Measurements from ENCODE around the gene PMEPA1.
A peak's percentile ranks its signal among the peaks of the same experiment; 100 is the strongest.

PMEPA1 gene

GRCh38 chr20:57736738-57737347 is 27.0 kb upstream of the PMEPA1 start:
- no peak for DNase-seq (ENCODE audit: low read depth)

- no peak for DNase-seq (ENCODE audit: low read depth)
Measured at GRCh38 chr20:57735831-57736737, 26.3 kb upstream of the PMEPA1 start.

GRCh38 chr20:57734754-57735153 is 24.9 kb upstream of the PMEPA1 start:
- no peak for DNase-seq (ENCODE audit: low read depth)

DNA sequence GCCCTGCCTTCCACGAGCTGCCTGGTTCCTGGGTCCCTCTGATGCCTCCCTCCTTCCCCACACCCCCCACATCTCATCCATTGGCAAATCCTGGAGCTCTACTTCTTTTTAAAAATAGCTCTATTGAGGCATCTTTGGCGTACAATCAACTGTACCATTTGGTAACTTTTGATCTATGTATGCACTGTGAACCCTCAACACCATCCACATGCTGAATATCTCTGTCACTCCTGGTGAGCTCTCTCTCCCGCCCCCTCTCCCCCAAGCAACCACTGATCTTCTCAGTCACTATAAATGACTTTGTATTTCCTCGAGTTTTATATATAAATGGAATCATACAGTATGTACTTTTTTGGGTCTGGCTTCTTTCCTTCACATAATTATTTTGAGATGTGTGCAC is 22.4 kb upstream of the PMEPA1 start:
- no peak for DNase-seq (ENCODE audit: low read depth)

DNA sequence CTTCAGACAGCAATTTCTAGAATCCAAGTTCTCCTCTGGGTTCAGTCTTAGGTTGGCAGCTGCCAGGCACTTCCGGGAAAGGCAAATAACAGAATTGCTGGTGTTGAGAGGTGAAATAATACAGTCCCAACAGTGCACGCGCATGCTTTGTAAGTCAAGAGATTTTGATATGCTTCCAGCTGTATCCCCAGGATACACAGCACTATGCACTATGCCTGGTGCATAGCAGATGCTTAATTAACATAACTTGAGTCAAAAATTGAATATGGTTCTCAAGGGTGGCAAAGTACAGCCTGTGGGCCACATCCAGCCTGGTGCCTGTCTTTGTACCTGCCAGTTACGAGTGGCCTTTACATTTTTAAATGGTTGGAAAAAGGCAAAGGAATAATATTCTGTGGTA is 18.9 kb upstream of the PMEPA1 start:
- no peak for DNase-seq (ENCODE audit: low read depth)

- no peak for DNase-seq (ENCODE audit: low read depth)
Measured at GRCh38 chr20:57727863-57728262, 18.0 kb upstream of the PMEPA1 start.

- DNase-seq (ENCODE audit: low read depth) = no peak
Measured at GRCh38 chr20:57725636-57726035, 15.8 kb upstream of the PMEPA1 start.

DNA sequence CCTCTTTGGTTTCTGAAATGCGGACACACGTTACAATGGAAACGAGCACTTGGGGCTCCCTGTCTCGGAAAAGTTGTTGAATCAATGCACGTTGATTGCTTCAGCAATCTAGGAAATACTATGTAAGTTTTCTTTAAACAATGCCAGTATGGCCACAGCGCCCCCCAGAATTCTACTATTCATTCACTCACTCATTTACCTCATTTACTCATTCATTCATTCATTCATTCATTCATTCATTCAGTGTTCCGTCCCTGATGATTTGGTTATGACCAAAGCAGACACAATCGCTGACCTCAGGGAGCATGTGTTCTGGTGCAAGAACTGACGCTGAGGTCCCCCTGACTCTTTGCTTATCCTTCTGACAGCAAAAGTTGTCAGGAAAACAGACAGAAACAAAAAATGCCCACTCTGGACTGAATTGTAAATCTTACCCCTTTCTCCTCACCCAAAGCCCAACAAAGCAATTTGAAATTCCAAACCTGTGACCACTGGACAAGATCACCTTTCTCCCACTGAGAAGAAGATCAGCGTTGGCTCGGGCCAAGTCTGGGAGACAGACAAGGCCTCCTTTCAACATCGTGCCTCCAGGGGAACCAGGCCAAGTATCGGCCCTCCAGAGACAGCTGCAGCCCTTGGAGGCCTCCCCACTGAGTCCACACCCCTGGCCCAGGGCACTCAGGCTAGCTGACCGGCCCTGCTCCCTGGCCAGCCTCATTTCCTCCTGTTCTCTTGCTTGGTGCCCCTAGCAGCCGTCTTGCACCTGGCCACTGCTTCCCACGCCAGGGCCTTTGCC is 15.0 kb upstream of the PMEPA1 start:
- DNase-seq (ENCODE audit: low read depth) = no peak

GRCh38 chr20:57723816-57724215 is 14.0 kb upstream of the PMEPA1 start:
- DNase-seq (ENCODE audit: low read depth) = no peak

DNA sequence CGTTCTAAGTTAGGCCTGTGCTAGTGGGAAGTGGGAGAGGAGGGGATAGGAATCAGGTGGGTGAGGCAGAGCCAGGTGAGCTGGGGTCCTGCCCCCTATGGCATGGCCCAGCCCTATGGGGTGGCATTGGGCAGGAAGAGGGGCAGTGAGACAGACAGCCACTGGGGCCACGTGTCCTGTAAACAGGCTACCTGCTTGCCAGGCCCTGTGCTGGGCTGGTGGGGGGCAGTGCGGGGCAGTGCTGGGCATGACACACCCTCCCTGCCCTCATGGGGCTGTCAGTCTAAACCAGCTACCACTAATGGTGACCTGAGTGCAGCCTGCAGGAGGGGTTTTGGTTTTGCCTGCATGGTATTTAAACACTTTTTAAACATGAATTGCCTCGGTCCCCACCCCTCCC is 10.1 kb upstream of the PMEPA1 start:
- DNase-seq (ENCODE audit: low read depth) = no peak

- DNase-seq (ENCODE audit: low read depth) = peak; percentile 86
Measured at GRCh38 chr20:57718490-57719009, 8.7 kb upstream of the PMEPA1 start.

GRCh38 chr20:57717797-57718196 is 8.0 kb upstream of the PMEPA1 start:
- DNase-seq (ENCODE audit: low read depth) = no peak

DNA sequence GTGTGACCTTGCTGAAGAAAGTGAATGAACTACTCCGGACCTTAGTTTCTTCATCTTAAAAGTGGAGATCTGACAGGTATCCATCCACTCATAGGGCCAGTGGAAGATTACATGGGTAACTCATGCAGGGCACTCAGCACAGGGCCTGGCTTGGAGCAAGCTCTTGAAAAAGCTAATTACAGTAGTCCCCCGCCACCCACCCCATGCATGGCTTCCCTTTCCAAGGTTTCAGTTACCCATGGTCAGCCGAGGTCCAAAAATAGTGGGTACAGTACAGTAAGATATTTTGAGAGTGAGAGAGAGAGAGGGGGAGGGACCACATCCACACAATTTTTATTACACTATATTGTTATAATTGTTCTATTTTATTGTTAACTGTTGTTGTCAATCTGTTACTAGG is 7.1 kb upstream of the PMEPA1 start:
- DNase-seq (ENCODE audit: low read depth) = no peak

DNA sequence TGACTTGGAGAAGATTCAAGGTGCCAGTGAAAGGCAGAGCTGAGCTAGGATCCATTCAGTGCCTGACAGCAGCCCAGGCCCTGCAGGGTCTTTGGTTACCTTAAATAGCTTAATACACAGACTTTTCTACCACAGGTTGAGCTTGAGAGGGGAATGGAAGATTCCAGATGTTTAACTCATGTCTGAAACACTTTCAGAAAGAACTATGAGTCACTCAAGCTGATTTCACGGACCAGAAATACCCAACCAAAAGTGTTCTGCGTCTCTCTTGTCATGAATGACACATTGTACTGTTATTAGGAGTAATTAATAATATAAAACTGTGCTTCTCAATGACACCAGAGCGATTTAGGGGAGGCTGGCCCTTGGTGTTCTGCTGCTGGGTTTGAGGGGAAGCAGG is 6.4 kb upstream of the PMEPA1 start:
- no peak for DNase-seq (ENCODE audit: low read depth)

DNA sequence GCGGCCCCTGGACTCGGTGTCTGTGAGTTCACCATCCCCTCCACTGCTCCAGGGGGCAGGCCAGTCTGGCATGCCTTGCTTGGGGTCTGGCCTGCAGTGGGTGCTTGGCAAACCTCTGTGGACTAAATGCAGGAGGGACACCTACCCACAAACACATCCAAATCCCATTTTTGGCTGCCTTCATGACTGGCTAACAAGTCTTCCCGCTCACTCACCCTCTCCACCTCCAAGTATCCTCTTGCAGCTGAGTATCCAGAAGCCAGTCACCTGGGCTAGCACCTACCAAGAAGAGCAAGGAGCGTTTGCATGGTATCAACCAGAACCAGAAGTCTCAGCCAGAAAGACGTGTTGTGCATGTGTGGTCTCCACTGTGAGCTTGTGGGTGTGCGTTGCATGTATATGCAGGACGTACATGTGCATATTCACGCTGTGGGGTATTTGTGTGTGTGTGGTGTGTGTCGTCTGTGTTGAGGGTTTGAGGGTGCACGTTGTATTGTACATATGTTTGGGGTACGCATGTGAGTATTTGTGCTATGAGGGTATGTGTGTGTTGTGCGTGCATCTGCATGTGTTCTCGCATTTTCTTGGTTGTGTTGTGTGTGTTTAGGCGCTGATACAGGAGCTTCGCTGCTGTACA is 5.6 kb upstream of the PMEPA1 start:
- no peak for DNase-seq (ENCODE audit: low read depth)

GRCh38 chr20:57714409-57715267 is 4.8 kb upstream of the PMEPA1 start:
- no peak for DNase-seq (ENCODE audit: low read depth)

GRCh38 chr20:57713951-57714350 is 4.1 kb upstream of the PMEPA1 start:
- DNase-seq (ENCODE audit: low read depth) = no peak

DNA sequence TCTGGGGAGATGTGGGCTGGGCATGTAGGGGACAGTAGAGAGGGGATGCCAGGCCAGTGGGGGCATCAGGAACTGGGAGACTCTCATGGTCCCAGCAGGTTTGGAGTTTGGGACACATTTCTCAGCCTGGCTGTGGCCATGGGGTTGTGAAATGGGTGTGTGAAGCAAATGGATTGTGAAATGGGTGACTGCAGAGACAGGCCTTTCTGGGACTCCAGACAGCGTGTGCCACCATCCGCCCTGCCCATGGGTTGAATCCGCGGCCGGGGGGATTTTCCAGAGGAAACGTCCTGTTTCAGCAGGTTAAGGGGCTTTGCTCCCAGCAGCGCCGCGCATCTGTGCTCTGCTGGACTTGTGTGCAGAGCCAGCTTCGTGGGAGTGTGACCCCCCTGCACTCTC is 3.7 kb upstream of the PMEPA1 start:
- DNase-seq (ENCODE audit: low read depth) = no peak

GRCh38 chr20:57712851-57713504 is 3.2 kb upstream of the PMEPA1 start:
- DNase-seq (ENCODE audit: low read depth) = no peak

DNA sequence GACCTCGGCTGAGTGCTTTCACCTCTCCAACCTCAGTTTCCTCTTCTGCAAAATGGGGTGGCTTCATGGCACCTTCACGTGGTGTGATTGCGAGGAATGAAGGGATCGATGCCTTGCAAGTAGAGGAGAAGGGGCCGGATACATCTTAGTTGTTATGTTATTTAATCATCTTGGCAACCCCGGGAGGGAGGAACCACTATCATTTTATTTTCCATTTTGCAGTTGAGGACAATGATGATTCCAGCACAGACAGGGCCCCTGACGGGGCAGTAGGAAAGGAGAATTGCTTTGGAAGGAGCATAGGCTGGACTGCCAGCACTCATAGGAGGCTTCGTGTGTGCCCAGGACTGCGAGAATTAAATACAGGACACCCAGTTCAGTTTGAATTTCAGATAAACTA is 2.5 kb upstream of the PMEPA1 start:
- no peak for DNase-seq (ENCODE audit: low read depth)

DNA sequence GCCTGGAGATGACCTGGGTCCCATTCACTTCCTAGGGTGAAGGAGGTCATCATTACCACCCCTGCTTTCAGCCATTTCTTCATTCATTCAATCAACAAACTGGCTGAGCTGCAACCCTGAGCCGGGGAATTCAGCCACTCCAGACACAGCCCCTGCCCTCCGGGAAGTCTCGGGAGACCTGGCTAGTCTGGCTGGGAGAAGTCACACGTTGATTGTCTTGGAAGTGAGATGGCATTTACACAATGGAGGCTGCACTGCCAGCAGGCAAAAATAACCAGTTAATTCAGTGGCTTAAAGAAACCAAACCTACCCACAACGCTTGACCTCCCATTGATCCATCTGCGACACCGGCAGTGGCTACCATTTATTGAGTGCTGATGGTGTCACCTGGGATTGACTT is 2.0 kb upstream of the PMEPA1 start:
- no peak for DNase-seq (ENCODE audit: low read depth)

All from stimulated activated CD8-positive, alpha-beta memory T cell treated with anti-CD3 and anti-CD28 coated beads, Interleukin-12 subunit alpha, Interleukin-12 subunit beta, amount 100 ng/mL, for 4 hours (primary cell).